ENCODE measurements around the gene ENOPH1. TPM values are rescaled to one million over a fixed set of nuclear protein-coding genes. Genes with fewer than 3 reads are reported as not detected.
"Not testable (repeated sequence)": the region's sequence is repeated elsewhere in the genome, so short reads cannot be mapped to it uniquely, and the experiment has no call there.

Gene ENOPH1
- polyA plus RNA-seq, 3 donors: 61.4 to 72.1 (median 67.9) TPM

GRCh38 chr4:82447886-82448285 lies 17.5 kb downstream of the ENOPH1 start:
- DNase-seq (ENCODE audit: extremely low read depth in 1 of 11, low read depth in 9 of 11, low spot score in 4 of 11): no peak

- no peak for DNase-seq (ENCODE audit: extremely low read depth in 1 of 11, low read depth in 9 of 11, low spot score in 4 of 11)
Observed at GRCh38 chr4:82450966-82451755, 20.8 kb downstream of the ENOPH1 start.

GRCh38 chr4:82452026-82452425 lies 21.6 kb downstream of the ENOPH1 start:
- no peak for DNase-seq (ENCODE audit: extremely low read depth in 1 of 11, low read depth in 9 of 11, low spot score in 4 of 11)

GRCh38 chr4:82457266-82457665 lies 26.9 kb downstream of the ENOPH1 start:
- DNase-seq (ENCODE audit: extremely low read depth in 1 of 11, low read depth in 9 of 11, low spot score in 4 of 11): no peak

- DNase-seq (ENCODE audit: extremely low read depth in 1 of 11, low read depth in 9 of 11, low spot score in 4 of 11): no peak
Observed at GRCh38 chr4:82458729-82459128, 28.3 kb downstream of the ENOPH1 start.

- DNase-seq (ENCODE audit: extremely low read depth in 1 of 11, low read depth in 9 of 11, low spot score in 4 of 11): no peak
Observed at GRCh38 chr4:82461710-82462109, 31.3 kb downstream of the ENOPH1 start.

GRCh38 chr4:82462415-82462831 lies 32.0 kb downstream of the ENOPH1 start:
- peak; percentile 61 to 85 (median 77) for DNase-seq (ENCODE audit: extremely low read depth in 1 of 11, low read depth in 9 of 11, low spot score in 4 of 11)

GRCh38 chr4:82463221-82463620 lies 32.8 kb downstream of the ENOPH1 start:
- DNase-seq (ENCODE audit: extremely low read depth in 1 of 11, low read depth in 9 of 11, low spot score in 4 of 11): no peak

- no peak for DNase-seq (ENCODE audit: extremely low read depth in 1 of 11, low read depth in 9 of 11, low spot score in 4 of 11)
Observed at GRCh38 chr4:82467471-82467870, 37.1 kb downstream of the ENOPH1 start.

- DNase-seq (ENCODE audit: extremely low read depth in 1 of 11, low read depth in 9 of 11, low spot score in 4 of 11): no peak
Observed at GRCh38 chr4:82469791-82470345, 39.5 kb downstream of the ENOPH1 start.

GRCh38 chr4:82473080-82473479 lies 42.7 kb downstream of the ENOPH1 start:
- not testable (repeated sequence) for DNase-seq (ENCODE audit: extremely low read depth in 1 of 11, low read depth in 9 of 11, low spot score in 4 of 11)

GRCh38 chr4:82473621-82474164 lies 43.3 kb downstream of the ENOPH1 start:
- no peak for DNase-seq (ENCODE audit: extremely low read depth in 1 of 11, low read depth in 9 of 11, low spot score in 4 of 11)

- DNase-seq (ENCODE audit: extremely low read depth in 1 of 11, low read depth in 9 of 11, low spot score in 4 of 11): not testable (repeated sequence)
Observed at GRCh38 chr4:82475931-82476330, 45.5 kb downstream of the ENOPH1 start.

- DNase-seq (ENCODE audit: extremely low read depth in 1 of 11, low read depth in 9 of 11, low spot score in 4 of 11): not testable (repeated sequence)
Observed at GRCh38 chr4:82477469-82477868, 47.1 kb downstream of the ENOPH1 start.

- no peak for DNase-seq (ENCODE audit: extremely low read depth in 1 of 11, low read depth in 9 of 11, low spot score in 4 of 11)
Observed at GRCh38 chr4:82479562-82479961, 49.2 kb downstream of the ENOPH1 start.

- no peak for DNase-seq (ENCODE audit: extremely low read depth in 1 of 11, low read depth in 9 of 11, low spot score in 4 of 11)
Observed at GRCh38 chr4:82480771-82481505, 50.5 kb downstream of the ENOPH1 start.

GRCh38 chr4:82481506-82481840 lies 51.1 kb downstream of the ENOPH1 start:
- DNase-seq (ENCODE audit: extremely low read depth in 1 of 11, low read depth in 9 of 11, low spot score in 4 of 11): no peak

GRCh38 chr4:82482387-82482786 lies 52.0 kb downstream of the ENOPH1 start:
- no peak for DNase-seq (ENCODE audit: extremely low read depth in 1 of 11, low read depth in 9 of 11, low spot score in 4 of 11)

- DNase-seq (ENCODE audit: extremely low read depth in 1 of 11, low read depth in 9 of 11, low spot score in 4 of 11): no peak
Observed at GRCh38 chr4:82484996-82485783, 54.8 kb downstream of the ENOPH1 start.
